Jurkat, Clone E6-1 (cell line): ENCODE results near the gene MAP3K12.

Experiments
- DNase-seq: peaks from one replicate; pipeline ENCODE4 v3.0.0-alpha.2; 2011; ENCODE audit warnings: low read depth, low spot score
- H3K4me3 ChIP-seq: 2 replicates; pipeline ENCODE4 v1.5.1; 2011; ENCODE audit warnings: mild to moderate bottlenecking, low read length, control low read depth, moderate library complexity

The MAP3K12 gene

GRCh38 chr12:53479331-53479730 lies 19.9 kb downstream of the MAP3K12 start:
- no peak overlapping the region for H3K4me3 ChIP-seq
- no peak for DNase-seq

DNA sequence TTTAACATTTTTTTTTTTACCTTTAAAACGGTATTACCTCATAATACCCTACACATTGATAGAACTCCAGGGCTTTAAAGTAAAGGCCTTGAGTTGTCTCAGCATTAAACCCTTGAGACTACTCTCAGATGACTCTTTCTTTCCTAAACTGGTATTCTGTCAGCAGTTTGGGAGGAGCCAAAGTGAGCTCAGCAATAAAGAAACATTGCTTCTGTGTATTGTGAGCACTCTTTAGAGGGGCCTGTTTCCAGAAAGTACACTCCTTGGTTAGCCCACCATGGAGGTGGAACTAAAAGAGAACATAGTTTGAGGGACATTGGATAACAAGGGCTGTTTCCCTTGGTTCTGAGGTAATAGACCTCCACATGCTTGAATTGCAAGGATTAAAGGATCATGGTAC lies 20.4 kb downstream of the MAP3K12 start:
- no peak for DNase-seq
- no peak overlapping the region for H3K4me3 ChIP-seq

GRCh38 chr12:53476769-53477209 lies 22.5 kb downstream of the MAP3K12 start:
- no peak for DNase-seq
- H3K4me3 ChIP-seq = no peak overlapping the region

- no peak for DNase-seq
- no peak overlapping the region for H3K4me3 ChIP-seq
Measured at GRCh38 chr12:53474819-53475218, 24.4 kb downstream of the MAP3K12 start.

- H3K4me3 ChIP-seq = no peak overlapping the region
Measured at GRCh38 chr12:53474077-53474476, 25.2 kb downstream of the MAP3K12 start.

DNA sequence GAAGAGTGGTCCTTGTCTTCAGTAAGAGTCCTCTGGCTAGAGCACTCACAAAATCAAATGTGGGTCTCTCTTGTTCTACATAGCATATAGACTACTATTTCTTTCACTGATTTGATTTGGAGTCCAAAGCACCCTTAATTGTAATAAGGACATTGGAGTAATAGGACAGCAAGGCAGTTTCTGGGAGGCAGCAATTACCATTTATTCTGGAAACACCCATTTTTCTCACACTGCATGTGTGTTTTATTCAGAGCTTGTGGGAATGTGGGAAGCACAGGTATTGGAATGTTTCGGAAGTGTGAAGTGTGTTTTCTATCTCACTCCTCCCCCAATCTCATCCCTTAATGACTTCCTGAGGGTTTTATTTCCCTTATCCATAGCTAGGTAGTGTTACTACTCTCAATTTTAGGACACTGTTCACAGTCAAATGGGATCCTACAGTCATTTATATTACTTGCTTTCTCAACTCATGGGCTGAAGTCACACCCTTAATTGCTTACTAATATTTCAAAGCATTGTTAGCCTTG lies 27.1 kb downstream of the MAP3K12 start:
- DNase-seq = no peak
- no peak overlapping the region for H3K4me3 ChIP-seq

More at GRCh38 chr12:53474077-53474476, 25.2 kb downstream of the MAP3K12 start:
- DNase-seq = no peak

GRCh38 chr12:53468282-53468681 lies 31.0 kb downstream of the MAP3K12 start:
- DNase-seq = no peak
- H3K4me3 ChIP-seq = no peak overlapping the region

DNA sequence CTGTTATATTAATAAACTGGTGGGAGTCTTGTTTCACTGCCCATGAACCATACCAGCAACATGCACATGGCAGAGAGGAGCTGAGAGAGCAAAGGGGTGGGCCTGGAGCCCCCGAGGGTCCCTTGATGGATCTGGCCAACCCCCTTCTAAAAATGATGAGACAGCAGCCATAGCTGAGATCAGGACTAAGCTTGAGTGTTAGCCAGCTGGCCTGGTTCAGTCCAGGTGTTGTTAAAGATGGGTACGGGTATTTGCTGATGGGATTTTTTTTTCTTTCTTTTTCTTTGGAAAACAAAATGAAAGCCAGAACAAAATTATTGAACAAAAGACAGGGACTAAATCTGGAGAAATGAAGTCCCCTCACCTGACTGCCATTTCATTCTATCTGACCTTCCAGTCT lies 31.4 kb downstream of the MAP3K12 start:
- H3K4me3 ChIP-seq = no peak overlapping the region
- DNase-seq = no peak

DNA sequence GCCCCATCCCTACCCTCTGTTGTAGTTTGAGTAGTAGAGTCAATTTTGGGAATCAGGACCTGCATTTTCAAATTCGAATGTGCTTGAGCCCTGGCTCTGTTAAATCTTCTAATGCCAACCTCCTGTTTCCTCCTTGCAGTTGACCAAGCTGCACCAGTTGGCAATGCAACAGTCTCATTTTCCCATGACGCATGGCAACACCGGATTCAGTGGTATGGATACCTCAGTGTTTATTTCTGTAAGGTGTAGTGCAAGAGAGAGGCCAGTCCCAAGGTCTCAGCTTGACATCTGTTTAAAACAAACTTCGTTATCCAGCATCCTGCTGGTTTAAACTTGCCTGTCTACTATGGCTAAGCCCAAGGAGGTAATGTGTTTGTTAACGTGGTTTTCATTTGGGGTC lies 32.2 kb downstream of the MAP3K12 start:
- no peak for DNase-seq
- H3K4me3 ChIP-seq = no peak overlapping the region

GRCh38 chr12:53466640-53467039 lies 32.6 kb downstream of the MAP3K12 start:
- DNase-seq = no peak
- H3K4me3 ChIP-seq = no peak overlapping the region

- H3K4me3 ChIP-seq = no peak overlapping the region
- no peak for DNase-seq
Measured at GRCh38 chr12:53465679-53466078, 33.6 kb downstream of the MAP3K12 start.

GRCh38 chr12:53464685-53465418 lies 34.4 kb downstream of the MAP3K12 start:
- DNase-seq = no peak
- no peak overlapping the region for H3K4me3 ChIP-seq

DNA sequence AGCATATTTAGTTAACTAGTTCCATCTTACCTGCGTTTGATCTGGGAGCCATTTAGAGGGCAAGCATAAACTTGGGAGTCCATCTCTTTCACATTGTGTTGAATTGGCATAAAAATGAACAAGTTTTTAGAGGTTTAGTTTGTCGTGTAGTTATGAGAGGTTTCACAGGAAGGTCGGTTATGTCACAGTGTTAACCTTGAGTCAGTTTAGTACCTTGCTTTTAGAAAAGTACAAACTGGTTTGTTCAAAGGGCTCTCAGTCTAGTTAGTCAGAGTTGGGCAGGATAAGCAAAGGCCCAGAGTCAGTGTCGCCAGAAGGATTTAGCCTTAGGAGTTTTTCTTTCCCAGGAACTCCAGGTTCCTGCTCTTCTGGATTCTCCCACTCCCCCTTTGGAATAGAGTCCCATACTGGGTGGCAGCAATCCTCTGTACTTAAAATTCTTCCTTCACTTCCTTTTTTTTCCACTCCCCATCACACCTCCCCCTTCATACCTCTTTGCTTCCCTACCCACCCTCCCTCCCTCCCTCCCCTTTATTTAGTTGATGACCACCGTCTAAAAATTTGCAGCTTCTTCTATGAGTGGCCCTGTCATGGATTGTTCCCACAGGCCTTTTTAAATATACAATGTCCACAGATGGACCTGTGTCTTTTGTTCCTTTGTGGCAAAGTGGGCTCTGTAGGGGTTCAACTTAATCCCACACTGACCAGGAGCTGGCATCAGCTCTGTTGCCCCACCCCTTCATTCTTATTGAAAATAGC lies 35.3 kb downstream of the MAP3K12 start:
- no peak overlapping the region for H3K4me3 ChIP-seq

DNA sequence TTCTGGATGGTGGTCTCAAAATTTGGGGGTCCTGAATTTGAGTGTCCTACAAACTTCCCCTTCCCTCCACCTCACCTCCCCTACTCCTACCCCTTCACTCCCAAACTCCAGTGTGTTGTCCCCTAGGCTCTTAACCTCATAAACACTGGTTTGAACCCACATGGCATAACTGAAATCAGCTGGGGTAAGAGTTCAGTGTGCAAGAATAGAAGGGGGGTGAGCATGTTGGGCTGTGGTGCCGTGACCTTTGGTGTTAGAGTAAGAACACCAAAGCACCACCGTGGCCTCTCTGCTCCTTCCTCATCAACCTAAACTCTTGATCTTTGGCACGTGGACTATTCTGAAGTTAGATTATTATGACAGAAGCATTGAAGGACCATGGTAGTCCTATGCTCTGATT lies 36.3 kb downstream of the MAP3K12 start:
- no peak for DNase-seq
- H3K4me3 ChIP-seq = no peak overlapping the region

More for the DNA sequence above, 35.3 kb downstream of the MAP3K12 start:
- no peak for DNase-seq

GRCh38 chr12:53461591-53461990 lies 37.7 kb downstream of the MAP3K12 start:
- no peak overlapping the region for H3K4me3 ChIP-seq
- DNase-seq = no peak

GRCh38 chr12:53461059-53461458 lies 38.2 kb downstream of the MAP3K12 start:
- H3K4me3 ChIP-seq = no peak overlapping the region
- DNase-seq = no peak

GRCh38 chr12:53459097-53459496 lies 40.2 kb downstream of the MAP3K12 start:
- H3K4me3 ChIP-seq = no peak overlapping the region

DNA sequence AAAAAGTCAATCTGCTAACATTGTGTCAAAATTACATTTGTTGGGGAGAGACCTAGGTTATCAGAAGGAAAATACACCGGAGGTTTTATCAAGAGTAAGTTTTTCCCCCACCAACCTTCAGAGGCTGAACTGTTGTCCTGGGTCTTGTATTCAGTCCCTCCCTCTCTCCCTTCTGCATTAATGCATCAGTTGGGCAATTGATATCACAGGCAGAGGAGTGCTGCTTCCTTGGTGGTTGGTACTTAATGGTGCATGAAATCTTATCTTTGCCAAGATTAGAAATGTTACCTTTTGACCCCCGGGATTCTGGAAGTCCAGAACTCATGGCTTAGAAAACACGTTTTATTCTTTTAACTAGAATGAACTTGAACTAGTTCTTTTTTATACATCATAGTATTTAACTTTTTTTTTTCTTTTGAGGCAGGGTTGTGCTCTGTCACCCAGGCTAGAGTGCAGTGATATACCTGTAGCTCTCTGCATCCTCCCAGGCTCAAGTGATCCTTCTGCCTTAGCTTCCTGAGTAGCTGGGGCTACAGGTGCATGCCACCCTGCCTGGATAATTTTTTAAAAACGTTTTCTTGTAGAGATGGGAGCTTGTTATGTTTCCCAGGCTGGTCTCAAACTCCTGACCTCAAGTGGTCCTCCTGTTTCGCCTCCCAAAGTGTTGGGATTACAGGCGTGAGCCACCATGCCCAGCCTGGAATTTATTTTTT lies 42.4 kb downstream of the MAP3K12 start:
- no peak overlapping the region for H3K4me3 ChIP-seq
- no peak for DNase-seq

More at GRCh38 chr12:53459097-53459496, 40.2 kb downstream of the MAP3K12 start:
- DNase-seq = no peak

- H3K4me3 ChIP-seq = no peak overlapping the region
- DNase-seq = no peak
Measured at GRCh38 chr12:53454707-53455106, 44.6 kb downstream of the MAP3K12 start.
